ENCODE data around the gene IFNL1. TPM values are rescaled to one million over a fixed set of nuclear protein-coding genes. Genes with fewer than 3 reads are reported as not detected.

Gene IFNL1
- total RNA-seq, 1 experiment from 2014 or later: 0.57 TPM

DNA sequence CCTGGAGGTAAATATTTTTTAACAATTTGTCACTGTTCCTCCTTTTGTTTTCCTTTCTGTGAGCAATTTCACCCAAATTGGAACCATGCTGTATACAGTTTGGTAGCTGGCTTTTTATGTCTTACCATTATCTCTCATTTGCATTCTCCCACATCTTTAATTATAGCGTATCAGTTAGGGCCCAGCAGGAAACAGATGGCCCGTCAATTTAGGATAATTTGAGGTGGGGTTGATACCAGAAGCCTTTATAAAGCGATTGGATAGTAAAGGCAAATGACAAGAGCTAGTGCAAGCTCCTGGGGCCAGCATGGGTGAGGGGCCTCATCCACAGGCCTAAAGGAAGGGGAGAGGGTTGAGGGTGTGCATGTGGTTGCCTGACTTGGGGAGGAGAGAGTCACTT lies 43.7 kb upstream of the IFNL1 start:
- intact Hi-C loops (cut with micrococcal nuclease; ENCODE audit: unreplicated experiment): no loop called here
- Histone ChIP-seq H3K4me1 (ENCODE audit: control insufficient read depth, insufficient read depth, low read length) (no peaks in the 10 kb centered on the region), H3K4me3 (ENCODE audit: low read depth in 2 of 2, low read length in 2 of 2) (no peak overlapping the region), H3K27ac (ENCODE audit: low read length) (no peak overlapping the region), H3K9me3 (ENCODE audit: control insufficient read depth, insufficient read depth, low read depth, low read length) (no peaks in the 10 kb centered on the region), H3K36me3 (ENCODE audit: control insufficient read depth, insufficient read depth, low read length) (no peaks in the 10 kb centered on the region), H3K27me3 (ENCODE audit: control insufficient read depth, insufficient read depth, low read length) (peaks cover 3% of the 10 kb centered on the region; the same call in 1 of the 2 replicates)
- in situ Hi-C loops (cut with HindIII; ENCODE audit: low pct_unique_long_range_greater_than_20kb, low sequenced_read_pairs): loop anchor here (5.0 kb wide), 3 partner anchors 35 to 185 kb away; no protein-coding TSS in a partner anchor
- no TSS peak for BruUV-seq (replicated peaks)
- no peak for DNase-seq (ENCODE audit: low read depth, low spot score)
- ChIA-PET POLR2A (no interaction called here), CTCF (interaction anchor here (0.6 to 1.0 kb wide), 3 partner anchors 25 to 220 kb away, joined by 3 to 10 read pairs (median 4); partner anchors contain the start of gene FBXO27)
- TF ChIP-seq POLR2AphosphoS5 (IDR thresholded peaks at IDR 0.05; ENCODE audit: low read depth, low read length) (no peak), CTCF (IDR thresholded peaks at IDR 0.05) (no peak), SIN3A (IDR thresholded peaks at IDR 0.05; ENCODE audit: borderline replicate concordance, insufficient read depth, low read depth, low read length) (no peak), TCF7L2 (IDR thresholded peaks at IDR 0.05; ENCODE audit: low read depth, low read length) (no peak), REST (IDR thresholded peaks at IDR 0.05; ENCODE audit: insufficient read depth in 1 of 2, low read depth in 2 of 2, low read length in 1 of 2) (no peak)
- no peak for ATAC-seq

GRCh38 chr19:39253374-39254149 lies 42.6 kb upstream of the IFNL1 start:
- in situ Hi-C loops (cut with HindIII; ENCODE audit: low pct_unique_long_range_greater_than_20kb, low sequenced_read_pairs) (loop anchor here (5.0 kb wide), 3 partner anchors 36 to 186 kb away; no protein-coding TSS in a partner anchor), intact Hi-C loops (cut with micrococcal nuclease; ENCODE audit: unreplicated experiment) (no loop called here)
- Histone ChIP-seq H3K27me3 (ENCODE audit: control insufficient read depth, insufficient read depth, low read length) (peaks cover 3% of the 10 kb centered on the region; the same call in 1 of the 2 replicates), H3K4me3 (ENCODE audit: low read depth in 2 of 2, low read length in 2 of 2) (no peak overlapping the region), H3K36me3 (ENCODE audit: control insufficient read depth, insufficient read depth, low read length) (no peaks in the 10 kb centered on the region), H3K9me3 (ENCODE audit: control insufficient read depth, insufficient read depth, low read depth, low read length) (no peaks in the 10 kb centered on the region), H3K27ac (ENCODE audit: low read length) (no peak overlapping the region), H3K4me1 (ENCODE audit: control insufficient read depth, insufficient read depth, low read length) (no peaks in the 10 kb centered on the region)
- TF ChIP-seq CTCF (IDR thresholded peaks at IDR 0.05) (no peak), REST (IDR thresholded peaks at IDR 0.05; ENCODE audit: insufficient read depth in 1 of 2, low read depth in 2 of 2, low read length in 1 of 2) (no peak), POLR2AphosphoS5 (IDR thresholded peaks at IDR 0.05; ENCODE audit: low read depth, low read length) (no peak)
- no TSS peak for BruUV-seq (replicated peaks)
- POLR2A ChIA-PET: interaction anchor here (0.7 kb wide), 1 partner anchor 25 kb away, joined by 3 read pairs; no protein-coding TSS in a partner anchor
- ATAC-seq (no peak), DNase-seq (ENCODE audit: low read depth, low spot score) (no peak)
- CTCF ChIA-PET: interaction anchor here (0.5 to 0.7 kb wide), 2 partner anchors 56 to 1991 kb away, joined by 3 to 12 read pairs; no protein-coding TSS in a partner anchor

Data from Panc1 (cell line).